HG03280 (cell line): ENCODE data around the gene CKS1B.

Source experiments
- ATAC-seq: cut with Tn5 transposase; IDR thresholded peaks from one replicate; pipeline ENCODE4 v1.9.1; 2021; ENCODE audit warnings: mild to moderate bottlenecking, moderate library complexity; ENCODE audit not compliant: unreplicated experiment

CKS1B gene

GRCh38 chr1:154945160-154945961 is 29.1 kb upstream of the CKS1B start:
- ATAC-seq = no peak

- no peak for ATAC-seq
Measured at GRCh38 chr1:154945962-154946850, 28.3 kb upstream of the CKS1B start.

GRCh38 chr1:154948079-154948478 is 26.4 kb upstream of the CKS1B start:
- no peak for ATAC-seq

- no peak for ATAC-seq
Measured at GRCh38 chr1:154951901-154952657, 22.4 kb upstream of the CKS1B start.

- no peak for ATAC-seq
Measured at GRCh38 chr1:154952664-154953063, 21.8 kb upstream of the CKS1B start.

GRCh38 chr1:154953611-154954038 is 20.9 kb upstream of the CKS1B start:
- no peak for ATAC-seq

- no peak for ATAC-seq
Measured at GRCh38 chr1:154954541-154954940, 19.9 kb upstream of the CKS1B start.

GRCh38 chr1:154955039-154955717 is 19.3 kb upstream of the CKS1B start:
- ATAC-seq = peak; percentile 49

GRCh38 chr1:154955718-154956543 is 18.6 kb upstream of the CKS1B start, which contains the start of gene PBXIP1:
Gene PBXIP1, minus strand, starts transcription at chr1:154956099. Its CDS starts 2,378 bp downstream, at chr1:154953721.
- ATAC-seq = peak; percentile 58

GRCh38 chr1:154956544-154956941 is 17.9 kb upstream of the CKS1B start:
- no peak for ATAC-seq

GRCh38 chr1:154957091-154957657 is 17.3 kb upstream of the CKS1B start:
- no peak for ATAC-seq

GRCh38 chr1:154958036-154958435 is 16.4 kb upstream of the CKS1B start:
- ATAC-seq = no peak

- no peak for ATAC-seq
Measured at GRCh38 chr1:154958681-154959425, 15.6 kb upstream of the CKS1B start.

GRCh38 chr1:154959426-154959780 is 15.1 kb upstream of the CKS1B start:
- no peak for ATAC-seq

GRCh38 chr1:154960446-154961136 is 13.9 kb upstream of the CKS1B start:
- ATAC-seq = no peak

GRCh38 chr1:154961207-154962155 is 13.0 kb upstream of the CKS1B start, which contains the start of gene PYGO2:
Gene PYGO2, minus strand, starts transcription at chr1:154961782. Its CDS starts 206 bp downstream, at chr1:154961576.
- peak; percentile 72 for ATAC-seq
